GM13977 (cell line): ENCODE data around the gene GAMT.

Experiments used
- DNase-seq: peaks from one replicate; pipeline ENCODE4 v3.0.0; 2012; ENCODE audit warnings: low spot score
- CTCF ChIP-seq: IDR thresholded peaks from 2 replicates; pipeline ENCODE4 v1.5.1; 2012; ENCODE audit warnings: mild to moderate bottlenecking, control low read depth; ENCODE audit not compliant: insufficient read depth; ENCODE audit errors: extremely low read depth, missing control alignments
- in situ Hi-C: fragments of 300-500 bp; cut with MboI; formaldehyde crosslinking; loops from one replicate; pipeline ENCODE4 v1.12.0; 2022; ENCODE audit warnings: low sequenced_read_pairs, low pct_unique_long_range_greater_than_20kb, mixed read lengths, inconsistent platforms; ENCODE audit not compliant: unreplicated experiment

The GAMT gene

GRCh38 chr19:1418951-1419738, 17.8 kb upstream of the GAMT start:
- no peak for TF ChIP-seq CTCF
- no peak for DNase-seq
- in situ Hi-C loops: no loop called here

GRCh38 chr19:1418496-1418775, 17.1 kb upstream of the GAMT start:
- in situ Hi-C loops: no loop called here
- no peak for TF ChIP-seq CTCF
- no peak for DNase-seq

GRCh38 chr19:1417681-1418495, 16.5 kb upstream of the GAMT start:
- no peak for DNase-seq
- in situ Hi-C loops: no loop called here
- TF ChIP-seq CTCF: no peak

GRCh38 chr19:1417145-1417544, 15.8 kb upstream of the GAMT start:
- in situ Hi-C loops: no loop called here
- DNase-seq: no peak
- TF ChIP-seq CTCF: no peak

- no peak for TF ChIP-seq CTCF
- in situ Hi-C loops: no loop called here
Measured at GRCh38 chr19:1416014-1416841, 14.9 kb upstream of the GAMT start.

GRCh38 chr19:1412995-1413800, 11.9 kb upstream of the GAMT start:
- in situ Hi-C loops: no loop called here
- TF ChIP-seq CTCF: no peak
- no peak for DNase-seq

More at GRCh38 chr19:1416014-1416841, 14.9 kb upstream of the GAMT start:
- no peak for DNase-seq
